GM13976 (cell line): ENCODE measurements around the gene SPOCK1.

Source experiments
- DNase-seq: peaks from one replicate; pipeline ENCODE4 v3.0.0; 2012; ENCODE audit warnings: low spot score
- in situ Hi-C: fragments of 300-500 bp; cut with MboI; formaldehyde crosslinking; loops from one replicate; pipeline ENCODE4 v1.12.0; 2022; ENCODE audit warnings: low sequenced_read_pairs, mixed read lengths, inconsistent platforms; ENCODE audit not compliant: unreplicated experiment
- TF ChIP-seq, protein P1 (sequence below): IDR thresholded peaks from 2 replicates; pipeline ENCODE4 v1.5.1; 2012; ENCODE audit warnings: borderline replicate concordance, mild to moderate bottlenecking; ENCODE audit not compliant: insufficient read depth; ENCODE audit errors: extremely low read depth, missing control alignments, control extremely low read depth

SPOCK1 gene

DNA sequence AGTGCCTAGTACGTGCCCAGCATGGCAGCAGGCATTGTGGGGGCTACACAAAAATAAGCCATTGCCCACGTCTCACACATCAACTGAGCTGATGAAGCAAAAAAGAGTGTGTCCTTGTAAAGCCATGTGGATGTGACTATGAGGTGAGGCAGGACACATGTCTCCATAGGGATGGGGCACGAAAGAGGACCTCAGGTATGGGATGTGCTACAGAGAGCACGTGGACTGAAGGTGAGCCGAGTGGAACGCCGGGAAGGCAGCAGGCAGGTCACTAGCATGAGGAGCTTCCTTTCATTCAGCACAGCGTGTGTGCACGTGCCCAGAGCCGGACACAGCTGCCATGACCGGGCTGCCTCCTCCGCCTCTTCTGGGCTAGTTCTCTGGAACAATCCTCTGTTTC lies 429.8 kb downstream of the SPOCK1 start:
- TF ChIP-seq, protein P1, sequence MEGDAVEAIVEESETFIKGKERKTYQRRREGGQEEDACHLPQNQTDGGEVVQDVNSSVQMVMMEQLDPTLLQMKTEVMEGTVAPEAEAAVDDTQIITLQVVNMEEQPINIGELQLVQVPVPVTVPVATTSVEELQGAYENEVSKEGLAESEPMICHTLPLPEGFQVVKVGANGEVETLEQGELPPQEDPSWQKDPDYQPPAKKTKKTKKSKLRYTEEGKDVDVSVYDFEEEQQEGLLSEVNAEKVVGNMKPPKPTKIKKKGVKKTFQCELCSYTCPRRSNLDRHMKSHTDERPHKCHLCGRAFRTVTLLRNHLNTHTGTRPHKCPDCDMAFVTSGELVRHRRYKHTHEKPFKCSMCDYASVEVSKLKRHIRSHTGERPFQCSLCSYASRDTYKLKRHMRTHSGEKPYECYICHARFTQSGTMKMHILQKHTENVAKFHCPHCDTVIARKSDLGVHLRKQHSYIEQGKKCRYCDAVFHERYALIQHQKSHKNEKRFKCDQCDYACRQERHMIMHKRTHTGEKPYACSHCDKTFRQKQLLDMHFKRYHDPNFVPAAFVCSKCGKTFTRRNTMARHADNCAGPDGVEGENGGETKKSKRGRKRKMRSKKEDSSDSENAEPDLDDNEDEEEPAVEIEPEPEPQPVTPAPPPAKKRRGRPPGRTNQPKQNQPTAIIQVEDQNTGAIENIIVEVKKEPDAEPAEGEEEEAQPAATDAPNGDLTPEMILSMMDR, result no peak
- no peak for DNase-seq
- in situ Hi-C loops, result no loop called here

DNA sequence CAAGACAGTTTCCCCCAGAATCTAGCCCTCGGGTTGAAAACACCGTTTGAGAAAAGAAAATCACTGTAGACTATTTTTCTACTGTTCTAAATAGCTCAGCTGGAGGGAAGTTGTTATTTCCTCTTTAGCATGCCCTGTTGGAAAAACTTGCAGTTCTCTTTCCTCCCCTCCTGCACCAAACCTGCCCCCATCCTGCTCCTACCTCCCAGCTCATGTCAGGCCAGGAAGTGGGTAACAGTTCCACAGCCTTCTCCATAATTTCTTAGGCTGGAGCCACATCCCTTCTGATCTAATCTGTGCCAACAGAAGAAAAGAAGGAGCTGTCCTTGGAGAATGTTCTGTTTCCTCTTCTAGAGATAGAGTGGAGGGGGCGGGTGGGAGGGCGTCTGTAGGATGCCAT lies 437.7 kb downstream of the SPOCK1 start:
- in situ Hi-C loops, result no loop called here
- DNase-seq, result no peak
- TF ChIP-seq, protein P1, result no peak

DNA sequence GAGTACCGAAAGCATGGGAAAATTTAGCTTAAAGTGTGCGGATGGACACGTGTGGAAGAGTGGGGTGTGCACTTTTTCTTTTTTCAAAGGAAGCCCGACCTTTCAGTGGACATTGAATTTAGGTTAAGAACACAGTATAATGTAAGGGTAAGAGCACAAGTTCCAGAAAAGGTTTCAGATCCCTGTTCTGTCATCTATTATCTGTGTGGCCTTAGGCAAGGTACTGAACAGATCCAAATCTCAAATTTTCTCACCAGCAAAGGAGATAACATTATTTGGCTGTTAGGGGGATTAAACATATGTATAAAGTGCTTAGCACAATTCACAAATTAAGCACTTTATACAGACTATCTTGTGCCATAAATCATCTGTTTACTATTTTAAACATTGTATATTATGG lies 441.0 kb downstream of the SPOCK1 start:
- TF ChIP-seq, protein P1, result no peak
- in situ Hi-C loops, result no loop called here
- DNase-seq, result no peak

- TF ChIP-seq, protein P1, result no peak
- in situ Hi-C loops, result no loop called here
- no peak for DNase-seq
These were observed 442.4 kb downstream of the SPOCK1 start for GRCh38 chr5:137056676-137057075.

DNA sequence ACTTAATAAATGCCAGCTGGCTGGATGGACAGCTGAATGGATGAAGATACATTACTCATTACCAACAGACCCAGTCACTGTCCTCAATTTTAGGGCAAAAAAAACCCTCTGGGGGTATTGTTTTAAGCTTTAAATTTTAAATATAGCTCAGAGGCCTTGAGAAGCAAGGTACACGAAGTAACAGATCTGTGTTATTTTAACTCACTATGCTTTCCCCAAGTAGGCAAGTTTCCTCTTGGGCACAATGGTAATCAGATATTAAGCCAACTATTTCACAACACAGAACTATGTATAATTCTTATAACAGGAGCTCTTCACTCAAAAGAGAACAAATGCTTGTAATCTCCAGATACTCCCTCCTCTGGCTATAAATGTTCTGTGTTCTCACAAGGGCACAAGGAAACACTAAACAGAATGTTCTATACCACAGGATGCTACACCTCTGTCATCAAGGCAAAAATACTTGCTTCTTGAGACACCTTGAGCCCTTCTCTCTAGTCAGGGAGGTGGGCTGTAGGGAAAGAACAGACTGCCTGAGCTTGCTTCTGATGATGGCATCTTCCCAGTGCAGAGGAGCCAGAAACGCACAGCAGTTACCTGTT lies 443.8 kb downstream of the SPOCK1 start:
- TF ChIP-seq, protein P1, result no peak
- DNase-seq, result no peak
- in situ Hi-C loops, result no loop called here

GRCh38 chr5:137054792-137055191 lies 444.3 kb downstream of the SPOCK1 start:
- no peak for DNase-seq
- in situ Hi-C loops, result no loop called here
- TF ChIP-seq, protein P1, result no peak
